GM18870 (cell line): ENCODE data around the gene KIFAP3.
"Not testable (repeated sequence)": the region's sequence is repeated elsewhere in the genome, so short reads cannot be mapped to it uniquely, and the experiment has no call there.

Experiments used
- ATAC-seq: cut with Tn5 transposase; IDR thresholded peaks from one replicate; pipeline ENCODE4 v1.9.1; 2021; ENCODE audit warnings: moderate library complexity; ENCODE audit not compliant: unreplicated experiment

The KIFAP3 gene

GRCh38 chr1:170063109-170063826, 11.2 kb downstream of the KIFAP3 start:
- no peak for ATAC-seq

GRCh38 chr1:170061676-170062075, 12.8 kb downstream of the KIFAP3 start:
- ATAC-seq: not testable (repeated sequence)

- ATAC-seq: not testable (repeated sequence)
Measured at GRCh38 chr1:170060015-170060520, 14.4 kb downstream of the KIFAP3 start.

GRCh38 chr1:170049176-170049800, 25.2 kb downstream of the KIFAP3 start:
- no peak for ATAC-seq

- no peak for ATAC-seq
Measured at GRCh38 chr1:170048515-170048914, 26.0 kb downstream of the KIFAP3 start.

GRCh38 chr1:170044187-170044586, 30.3 kb downstream of the KIFAP3 start:
- ATAC-seq: no peak

GRCh38 chr1:170041423-170042192, 32.9 kb downstream of the KIFAP3 start:
- no peak for ATAC-seq

GRCh38 chr1:170032531-170033280, 41.8 kb downstream of the KIFAP3 start:
- no peak for ATAC-seq

- ATAC-seq: no peak
Measured at GRCh38 chr1:170030212-170030611, 44.3 kb downstream of the KIFAP3 start.

- no peak for ATAC-seq
Measured at GRCh38 chr1:170027760-170028159, 46.7 kb downstream of the KIFAP3 start.

- no peak for ATAC-seq
Measured at GRCh38 chr1:170020859-170021258, 53.6 kb downstream of the KIFAP3 start.

GRCh38 chr1:170017478-170017877, 57.0 kb downstream of the KIFAP3 start:
- ATAC-seq: no peak

GRCh38 chr1:170012920-170013319, 61.6 kb downstream of the KIFAP3 start:
- ATAC-seq: no peak

GRCh38 chr1:170010443-170010842, 64.1 kb downstream of the KIFAP3 start:
- no peak for ATAC-seq

- ATAC-seq: no peak
Measured at GRCh38 chr1:170009551-170009950, 64.9 kb downstream of the KIFAP3 start.

- ATAC-seq: not testable (repeated sequence)
Measured at GRCh38 chr1:170008745-170009144, 65.8 kb downstream of the KIFAP3 start.

- not testable (repeated sequence) for ATAC-seq
Measured at GRCh38 chr1:170003270-170003835, 71.1 kb downstream of the KIFAP3 start.

- no peak for ATAC-seq
Measured at GRCh38 chr1:170001266-170001665, 73.2 kb downstream of the KIFAP3 start.

- ATAC-seq: no peak
Measured at GRCh38 chr1:169999761-170000160, 74.7 kb downstream of the KIFAP3 start.

- no peak for ATAC-seq
Measured at GRCh38 chr1:169999331-169999741, 75.2 kb downstream of the KIFAP3 start.

- no peak for ATAC-seq
Measured at GRCh38 chr1:169995993-169996392, 78.5 kb downstream of the KIFAP3 start.
